M059J (cell line): ENCODE data around the gene BDKRB1. TPM values are rescaled to one million over a fixed set of nuclear protein-coding genes. Genes with fewer than 3 reads are reported as not detected.
A peak's percentile ranks its signal among the peaks of the same experiment; 100 is the strongest.

Source experiments
- DNase-seq: peaks from one replicate; pipeline ENCODE4 v3.0.0-alpha.2; 2012; ENCODE audit warnings: low read depth
- total RNA-seq: library from RNA; depleted of rRNA; stranded (reverse); fragments of >200 nt; shearing (Covaris generic); gene quantifications from 2 replicates; pipeline ENCODE4 v1.2.3, GENCODE V29; 2014; rRNA removed

Gene BDKRB1
- 0.10 and 1.7 TPM in 2 replicates for total RNA-seq

DNA sequence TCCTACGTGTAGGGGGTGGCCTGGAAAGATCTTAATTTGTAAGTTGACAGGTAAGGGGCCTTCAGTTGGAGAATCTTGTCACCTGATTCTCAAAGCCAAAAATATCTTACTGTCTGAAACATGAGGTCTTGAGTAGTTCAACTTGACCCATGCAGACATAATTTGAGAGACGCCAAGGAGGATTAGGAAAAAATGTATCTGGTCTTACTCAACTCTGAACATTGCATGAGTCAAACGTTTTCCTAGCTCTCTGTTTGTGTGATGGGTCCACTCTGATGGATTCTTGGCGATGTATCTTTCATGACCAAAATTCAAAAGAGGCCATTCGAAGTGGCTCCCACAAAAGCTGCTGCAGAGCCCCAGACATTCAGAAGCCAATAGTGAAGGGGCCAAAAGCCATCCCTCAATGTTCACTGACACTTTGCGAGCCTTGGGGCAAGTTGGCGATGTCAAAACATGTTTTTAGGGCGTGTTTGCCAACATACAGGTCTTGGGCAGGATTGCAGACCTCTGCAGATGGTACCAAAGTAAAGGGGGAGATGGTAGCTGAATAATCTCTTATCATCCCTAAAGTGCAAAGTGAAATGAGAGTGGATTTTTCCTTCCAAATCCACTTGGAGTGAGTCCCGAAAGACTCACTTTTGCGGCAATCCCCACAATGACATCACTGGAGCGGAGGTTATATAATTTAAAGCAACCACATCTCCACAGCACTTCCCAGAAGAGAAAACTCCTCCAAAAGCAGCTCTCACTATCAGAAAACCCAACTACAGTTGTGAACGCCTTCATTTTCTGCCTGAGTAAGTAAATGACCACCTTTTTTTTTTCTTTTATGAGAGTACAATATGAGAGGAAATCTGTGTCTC lies at the start of gene BDKRB1:
Gene BDKRB1 (plus strand): TSS at position 710 of the 866 bp plus-strand sequence. CDS start 7,473 bp downstream, outside the sequence.
- peak; percentile 73 for DNase-seq

DNA sequence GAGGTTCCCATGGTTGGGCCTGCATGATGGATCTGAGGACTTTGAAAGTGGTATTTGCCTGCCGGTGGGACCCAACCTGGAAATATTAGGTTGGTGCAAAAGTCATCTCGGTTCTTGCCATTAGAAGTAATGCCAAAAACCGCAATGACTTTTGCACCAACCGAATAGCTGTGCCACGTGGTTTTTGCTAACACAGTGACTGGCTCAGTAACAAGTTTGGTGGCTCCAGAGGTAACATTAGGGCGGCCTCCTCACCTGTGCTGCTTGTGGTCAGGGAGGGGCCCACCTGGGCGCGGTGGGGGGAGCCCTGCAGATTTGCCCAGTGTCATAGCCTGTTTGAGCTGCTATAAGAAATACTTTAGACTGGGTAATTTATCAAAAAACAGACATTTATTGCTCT lies 49.5 kb upstream of the BDKRB1 start:
- DNase-seq: no peak

DNA sequence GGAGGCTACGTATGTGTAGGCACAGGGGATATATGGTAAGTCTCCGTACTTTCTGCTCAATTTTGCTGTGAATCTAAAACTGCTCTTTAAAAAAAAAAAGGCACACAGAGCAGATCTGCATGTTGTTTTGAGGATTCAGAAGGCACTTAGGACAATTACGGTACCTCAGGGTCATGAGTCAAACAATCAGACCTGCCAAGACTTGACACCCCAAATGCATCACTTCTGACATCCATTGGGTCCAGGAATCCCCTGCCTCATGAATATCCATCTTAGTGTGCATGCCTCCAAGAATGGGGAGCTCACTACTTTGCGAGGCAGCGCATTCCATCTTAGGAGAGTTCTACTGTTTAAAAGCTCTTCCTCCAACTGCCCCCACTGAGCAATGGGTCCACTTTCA lies 48.3 kb upstream of the BDKRB1 start:
- DNase-seq: no peak

DNA sequence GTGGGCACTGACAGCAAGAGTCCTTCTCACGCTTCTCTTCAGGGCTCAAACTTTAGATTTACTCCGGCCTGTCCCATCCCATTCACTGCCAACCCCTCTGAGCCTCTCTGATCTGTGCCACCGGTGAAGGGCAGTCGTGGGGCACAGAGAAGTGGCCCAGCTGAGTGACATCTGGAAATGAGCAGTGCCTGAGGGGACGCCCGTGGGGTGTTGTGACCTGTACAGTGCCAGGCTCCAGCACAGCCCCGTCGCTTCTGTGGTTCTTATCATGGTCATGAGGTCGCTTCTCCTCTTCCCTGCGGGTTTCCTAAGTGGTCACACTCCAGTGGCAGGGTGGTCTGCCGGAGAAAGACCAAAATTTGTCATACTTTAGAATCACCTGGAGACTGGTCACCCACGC lies 47.3 kb upstream of the BDKRB1 start:
- DNase-seq: no peak

DNA sequence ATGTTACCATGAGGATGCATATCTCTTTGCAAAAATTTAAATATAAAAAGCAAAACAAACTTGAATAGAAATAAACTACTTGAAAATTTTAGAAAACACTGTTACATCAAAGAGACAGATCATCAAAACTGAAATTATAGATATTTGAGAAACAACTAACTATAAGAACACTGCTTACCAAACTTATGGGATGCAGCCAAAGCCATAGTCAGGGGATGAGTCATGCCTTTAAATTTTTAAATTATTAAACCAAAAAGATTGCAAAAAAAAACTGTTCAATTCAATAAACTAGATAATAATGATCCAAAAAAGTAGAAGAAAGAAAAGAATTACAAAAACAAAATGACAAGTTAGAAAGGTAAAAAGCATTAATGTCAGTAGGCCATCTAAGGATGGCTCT lies 43.9 kb upstream of the BDKRB1 start:
- no peak for DNase-seq

DNA sequence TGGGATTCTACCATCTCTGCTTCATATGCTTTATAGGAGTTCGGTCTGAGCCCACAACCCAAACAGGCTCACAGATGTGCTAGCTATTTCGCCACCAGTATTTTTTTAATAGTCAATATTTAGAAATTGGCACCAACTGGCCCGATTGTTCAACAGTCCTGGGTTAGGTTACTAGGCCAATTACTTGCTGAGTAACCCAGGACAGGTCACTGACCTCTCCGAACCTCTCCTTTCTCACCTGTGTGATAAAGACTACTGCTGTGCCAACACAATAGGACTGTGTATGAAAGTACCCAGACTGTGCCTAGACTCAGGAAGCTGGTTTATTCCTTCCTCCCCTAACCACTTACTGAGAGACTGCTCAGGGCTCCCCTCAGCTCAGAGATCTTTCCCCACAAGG lies 43.1 kb upstream of the BDKRB1 start:
- no peak for DNase-seq

DNA sequence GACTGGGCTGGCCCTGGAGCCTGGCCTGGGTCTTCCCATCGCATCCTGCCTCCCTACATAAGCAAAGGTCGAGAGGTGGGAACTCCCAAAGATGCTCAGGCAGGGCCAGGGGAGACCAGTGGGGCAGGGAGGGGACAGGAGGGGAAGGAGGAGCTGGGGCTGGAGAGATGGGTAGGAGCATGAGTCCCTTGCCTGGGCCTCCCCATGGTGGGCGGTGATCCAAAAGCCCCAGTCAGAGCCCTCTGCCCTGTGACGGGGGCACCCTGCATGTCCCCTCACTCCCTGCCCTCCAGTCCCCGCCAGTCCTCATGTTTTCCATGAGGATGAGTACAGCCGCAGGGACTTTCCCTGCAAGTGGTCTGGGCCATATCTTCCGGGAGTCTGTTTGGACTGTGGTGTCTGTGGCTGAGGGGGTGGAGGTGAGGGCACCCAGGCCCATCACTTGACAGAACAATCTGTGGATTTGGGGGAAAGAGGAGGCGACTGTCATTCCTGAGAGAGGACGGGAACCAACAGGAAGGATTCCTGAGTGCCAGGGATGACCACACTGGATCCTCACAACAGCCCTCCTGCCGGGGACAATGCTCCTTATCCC lies 42.0 kb upstream of the BDKRB1 start:
- no peak for DNase-seq

DNA sequence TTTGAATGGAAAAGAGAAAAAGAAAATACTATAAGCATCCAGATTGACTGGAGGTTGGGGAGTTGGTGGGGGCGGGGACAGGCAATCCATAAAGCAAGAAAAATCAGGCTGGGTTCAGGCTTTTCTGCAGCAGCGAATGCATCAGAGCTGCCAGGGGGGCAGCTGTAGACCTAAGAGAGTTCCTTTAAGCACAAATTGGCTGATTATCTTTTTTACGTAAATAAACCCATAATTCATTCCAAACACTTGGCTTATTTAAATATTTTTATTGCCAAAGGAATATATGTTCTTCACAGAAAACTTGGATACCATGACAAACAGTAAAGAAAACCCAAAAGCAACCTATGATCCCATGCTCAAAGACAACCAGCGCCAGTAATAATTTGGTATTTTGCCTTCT lies 41.2 kb upstream of the BDKRB1 start:
- DNase-seq: no peak

DNA sequence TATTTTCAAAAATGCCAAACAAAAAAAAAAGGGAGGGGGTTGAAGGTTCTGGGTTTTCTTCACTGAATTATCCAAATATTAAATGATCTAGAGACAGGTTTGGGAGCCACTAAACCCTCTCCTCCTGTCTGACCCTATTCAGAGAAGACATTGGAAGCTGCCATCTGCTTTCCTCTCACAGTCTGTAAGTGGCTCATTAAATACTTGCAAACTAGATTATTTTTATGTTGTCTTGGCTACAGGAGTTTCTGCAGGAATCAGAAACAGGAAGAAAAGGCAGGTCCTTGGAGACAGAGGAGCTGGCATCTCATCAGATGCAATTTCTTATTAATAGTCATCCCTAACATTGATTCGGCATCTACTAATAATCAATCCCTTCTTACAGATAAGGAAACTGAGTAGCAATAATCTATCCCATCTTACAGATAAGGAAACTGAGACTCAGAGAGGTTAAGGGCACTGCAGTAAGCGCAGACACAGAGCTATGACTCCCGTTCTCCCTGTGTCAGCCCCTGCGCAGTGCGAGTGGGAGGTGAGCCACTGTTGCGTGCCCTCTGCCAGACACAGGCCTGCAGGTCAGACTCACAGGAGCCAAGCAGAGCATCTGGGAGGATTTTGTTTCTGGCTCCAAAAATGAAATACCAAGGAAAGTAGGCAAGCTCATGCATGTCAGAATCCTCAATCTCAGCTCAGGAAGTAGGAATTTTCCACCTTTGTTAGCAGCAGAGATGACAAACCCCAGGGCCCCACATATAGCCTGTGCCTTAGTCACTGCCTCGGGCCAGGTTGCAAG lies 40.4 kb upstream of the BDKRB1 start:
- DNase-seq: no peak

DNA sequence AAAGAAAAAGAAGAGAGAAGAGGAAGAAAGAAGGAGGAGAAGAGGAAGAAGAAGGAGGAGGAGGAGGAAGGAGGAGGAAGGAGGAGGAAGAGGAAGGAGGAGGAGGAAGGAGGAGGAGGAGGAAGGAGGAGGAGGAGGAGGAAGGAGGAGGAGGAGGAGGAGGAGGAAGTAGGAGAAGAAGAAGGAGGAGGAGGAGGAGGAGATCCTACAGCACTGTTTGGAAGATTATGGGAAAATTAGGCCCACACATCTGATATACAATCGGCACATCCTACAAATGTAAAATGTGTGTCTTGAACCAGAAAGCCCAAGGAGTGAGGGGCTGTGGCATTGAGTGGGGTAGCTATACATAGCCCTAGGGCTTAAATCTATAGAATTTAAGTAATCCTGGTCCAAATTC lies 39.4 kb upstream of the BDKRB1 start:
- no peak for DNase-seq

DNA sequence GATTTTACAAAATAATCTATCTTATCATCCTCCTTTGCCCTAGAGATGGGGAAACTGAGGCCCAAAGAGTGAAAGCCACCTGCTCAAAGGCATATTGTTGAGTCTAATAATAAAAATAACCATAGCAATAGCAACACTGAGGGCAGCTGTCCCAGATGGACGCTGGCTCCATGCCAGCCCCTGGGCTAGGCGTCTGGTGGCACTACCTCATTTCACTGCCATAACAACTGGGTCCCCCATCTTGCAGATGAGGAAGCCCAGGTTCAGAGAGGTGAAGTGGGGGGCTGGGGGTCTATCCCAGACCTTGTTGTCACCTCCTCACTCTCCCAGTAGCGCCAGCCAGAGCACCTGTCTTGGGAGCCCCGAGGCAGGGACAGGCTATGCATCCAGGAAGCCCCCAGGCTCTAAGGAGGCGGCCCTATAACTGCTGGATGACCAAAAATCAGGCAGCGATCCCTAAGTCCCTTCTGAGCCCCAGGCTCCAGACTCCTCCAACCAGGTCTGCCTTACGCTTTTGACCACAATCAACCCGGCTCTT lies 38.6 kb upstream of the BDKRB1 start:
- DNase-seq: no peak

DNA sequence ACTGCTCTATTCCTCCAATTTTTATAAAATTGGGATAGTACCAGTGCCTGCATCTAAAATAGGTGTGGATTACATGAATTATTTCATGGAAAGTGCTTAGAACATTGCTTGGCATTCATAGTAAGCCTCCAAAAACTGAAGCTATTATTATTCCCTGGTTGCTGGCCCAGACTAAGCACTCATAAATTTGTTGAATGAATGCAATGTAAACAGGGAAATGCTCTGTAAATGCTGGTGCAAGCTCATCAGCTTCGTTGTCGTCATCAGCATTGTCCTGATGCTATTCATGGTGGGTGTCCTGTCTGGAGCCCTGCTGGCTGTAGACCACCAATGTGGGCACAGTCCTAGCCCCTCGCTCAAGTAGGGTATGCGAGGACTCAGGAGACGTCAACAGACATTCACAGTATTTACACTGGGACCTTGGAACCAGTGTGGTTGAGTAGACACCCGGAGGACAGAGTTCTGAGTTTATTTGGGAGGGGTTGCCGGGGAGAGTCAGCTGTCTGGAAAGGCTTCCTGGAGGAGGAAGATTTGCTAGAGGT lies 34.8 kb upstream of the BDKRB1 start:
- DNase-seq: no peak

DNA sequence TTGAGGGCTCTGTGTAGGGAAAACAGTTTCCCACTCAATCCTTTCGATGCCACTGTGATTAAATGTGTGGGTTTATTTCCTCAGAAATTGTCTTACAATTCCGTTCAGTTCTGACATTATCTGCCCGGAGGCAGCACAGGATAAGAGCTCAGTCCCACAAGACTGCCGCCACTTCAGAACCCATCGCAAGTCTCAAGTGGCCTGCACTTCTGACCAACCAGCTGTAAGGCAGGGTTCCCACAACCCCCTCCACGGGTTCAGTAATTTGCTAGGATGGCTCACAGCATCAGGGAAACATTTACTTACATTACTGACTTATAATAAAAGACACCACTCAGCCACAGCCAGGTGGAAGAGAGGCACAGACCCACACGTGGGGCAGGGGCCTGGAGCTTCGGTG lies 34.2 kb upstream of the BDKRB1 start:
- DNase-seq: no peak

DNA sequence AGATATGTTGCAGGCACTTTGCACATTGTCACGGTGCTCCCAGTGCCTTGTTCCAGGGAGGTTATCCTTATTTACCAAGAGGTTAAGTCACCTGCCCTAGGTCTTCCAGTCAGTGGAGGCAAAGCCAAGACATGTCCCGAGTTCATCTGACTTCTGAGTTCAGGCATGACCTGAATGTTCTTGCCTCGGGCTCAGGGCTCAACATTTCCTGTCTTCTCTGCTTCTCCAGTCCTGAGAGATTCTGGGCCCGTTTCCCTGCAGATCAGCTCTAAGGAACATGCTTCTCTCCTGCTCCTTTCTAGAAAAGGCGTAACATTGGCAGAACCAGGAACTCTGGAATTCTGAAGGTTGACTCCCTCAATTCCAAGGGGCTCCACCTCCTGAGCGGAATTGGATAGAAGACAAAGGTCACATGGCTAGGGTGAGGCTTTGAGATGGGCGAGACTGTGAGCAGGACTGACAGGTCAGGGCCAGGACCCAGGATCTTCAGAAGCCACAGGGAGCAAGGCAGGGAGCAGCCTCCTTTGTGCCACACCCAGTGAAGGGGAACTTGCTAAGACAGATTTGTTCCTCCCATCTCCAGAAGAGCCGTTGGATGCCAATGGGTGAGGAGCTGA lies 31.4 kb upstream of the BDKRB1 start:
- DNase-seq: no peak

DNA sequence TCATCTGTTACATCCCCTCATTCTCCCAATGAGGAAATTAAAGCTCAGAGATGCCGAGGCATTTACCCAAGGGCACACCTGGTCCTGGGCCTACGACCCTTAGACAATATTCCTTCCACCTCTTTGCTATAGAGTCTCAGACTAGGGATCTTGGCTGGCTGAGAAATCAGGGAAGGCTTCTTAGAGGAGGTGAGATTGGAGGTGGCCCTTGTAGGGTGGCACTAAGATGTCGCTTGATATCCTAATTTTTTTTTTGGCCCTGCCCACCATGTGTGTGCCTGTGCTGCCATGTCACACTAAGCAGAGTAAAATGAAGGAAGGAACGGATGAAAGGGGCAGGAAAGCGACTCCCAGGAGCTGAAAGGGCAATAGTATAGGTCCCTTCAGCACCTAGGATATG lies 30.8 kb upstream of the BDKRB1 start:
- no peak for DNase-seq

DNA sequence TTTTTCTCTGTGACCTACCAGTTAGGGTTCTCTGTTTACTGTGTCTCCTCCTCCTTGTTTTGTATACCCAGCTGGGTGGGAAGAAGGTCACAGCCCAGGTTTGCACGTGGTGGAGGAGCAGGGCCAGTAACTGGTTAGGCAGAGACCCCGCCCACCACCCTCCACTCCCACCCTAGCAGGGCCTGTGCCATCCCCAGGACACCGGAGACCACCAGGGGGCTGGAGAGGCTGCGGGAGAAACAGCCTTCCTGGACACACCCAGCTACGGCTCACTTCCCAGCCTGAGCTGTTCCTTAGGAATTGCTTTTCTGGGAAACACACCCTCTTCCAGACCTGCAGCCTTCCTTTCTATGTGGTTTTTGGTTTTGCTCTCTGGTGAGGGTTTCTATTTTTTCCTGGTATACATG lies 30.3 kb upstream of the BDKRB1 start:
- DNase-seq: peak; percentile 50

DNA sequence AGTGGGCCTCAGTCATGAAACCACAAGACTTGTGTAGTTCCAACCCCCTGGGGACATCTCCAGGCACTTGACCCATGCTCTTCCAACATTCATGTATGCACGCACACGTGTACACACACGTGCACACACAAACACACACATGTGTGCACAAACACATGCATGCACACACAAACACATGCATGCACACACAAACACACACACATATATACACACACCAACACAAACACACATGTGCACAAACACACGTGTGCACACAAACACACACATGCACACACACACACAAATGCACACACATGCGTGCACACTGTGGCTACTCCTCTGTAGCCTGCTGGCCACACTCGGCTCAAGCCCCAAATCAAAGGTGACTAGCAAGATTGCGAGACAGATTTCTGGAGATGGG lies 28.6 kb upstream of the BDKRB1 start:
- no peak for DNase-seq

DNA sequence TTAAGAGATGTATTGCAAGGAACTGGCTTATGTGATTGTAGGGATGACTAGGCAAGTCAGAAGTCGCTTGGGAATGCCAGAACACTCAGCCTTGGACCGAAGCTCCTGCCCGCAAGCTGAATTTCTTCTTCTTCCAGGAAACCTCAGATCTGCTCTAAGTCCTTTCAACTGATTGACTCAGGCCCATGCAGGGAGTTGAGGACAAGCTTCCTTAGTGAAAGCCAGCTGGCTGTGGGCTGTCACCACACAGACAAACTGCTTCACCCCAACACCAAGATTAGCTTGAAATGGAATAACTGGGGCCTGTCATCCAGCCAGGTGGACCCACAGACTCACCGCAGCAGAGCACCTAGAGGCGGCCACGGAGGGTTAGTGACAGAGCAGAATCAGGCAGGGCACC lies 26.7 kb upstream of the BDKRB1 start:
- DNase-seq: no peak

DNA sequence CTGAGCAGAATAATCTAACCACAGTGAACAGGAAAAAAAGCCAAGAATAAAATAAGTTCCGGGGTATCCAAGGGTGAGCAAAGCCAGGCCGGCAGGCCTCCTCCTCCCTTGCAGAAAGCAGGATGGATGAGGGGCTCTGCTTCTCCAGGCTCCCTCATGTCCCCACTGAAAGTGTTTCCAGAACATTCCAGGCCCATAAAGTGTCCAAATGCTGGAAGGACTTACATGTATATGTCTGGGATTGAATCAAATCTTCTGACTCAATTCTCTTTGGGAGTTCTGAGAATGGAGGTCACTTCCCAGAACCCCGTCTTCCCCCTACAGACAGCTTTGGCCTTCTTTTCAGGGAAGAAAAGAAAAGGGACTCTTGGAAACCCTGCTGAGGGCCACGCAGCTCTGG lies 25.0 kb upstream of the BDKRB1 start:
- no peak for DNase-seq

DNA sequence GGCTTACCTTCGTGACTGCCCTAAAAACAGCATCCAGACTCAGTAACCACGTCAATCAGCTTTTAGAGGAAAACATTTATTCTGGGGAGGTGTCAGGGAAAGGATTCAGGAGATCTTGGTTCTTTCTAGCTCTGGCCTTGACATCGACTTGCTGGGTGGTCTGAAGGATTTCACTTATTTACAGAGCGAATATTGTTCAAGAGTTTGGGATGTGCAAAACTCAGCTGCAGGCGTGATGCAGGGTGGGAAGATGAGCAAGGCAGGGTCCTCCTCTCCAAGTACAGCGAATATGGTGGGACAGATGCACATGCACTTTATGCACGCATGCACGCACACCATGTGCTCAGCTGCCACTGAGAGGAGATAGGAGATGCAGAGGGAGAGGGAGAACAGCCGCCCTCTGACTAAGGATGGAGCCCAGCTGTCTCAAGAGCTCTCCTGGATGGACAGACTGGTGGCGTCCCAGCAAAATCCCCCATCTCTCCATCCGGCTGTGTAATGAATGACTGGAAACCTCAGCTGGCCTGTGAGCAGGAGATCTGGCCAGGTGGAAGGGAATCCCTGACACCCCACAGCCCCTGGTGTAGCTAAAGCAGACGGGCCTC lies 24.4 kb upstream of the BDKRB1 start:
- no peak for DNase-seq

DNA sequence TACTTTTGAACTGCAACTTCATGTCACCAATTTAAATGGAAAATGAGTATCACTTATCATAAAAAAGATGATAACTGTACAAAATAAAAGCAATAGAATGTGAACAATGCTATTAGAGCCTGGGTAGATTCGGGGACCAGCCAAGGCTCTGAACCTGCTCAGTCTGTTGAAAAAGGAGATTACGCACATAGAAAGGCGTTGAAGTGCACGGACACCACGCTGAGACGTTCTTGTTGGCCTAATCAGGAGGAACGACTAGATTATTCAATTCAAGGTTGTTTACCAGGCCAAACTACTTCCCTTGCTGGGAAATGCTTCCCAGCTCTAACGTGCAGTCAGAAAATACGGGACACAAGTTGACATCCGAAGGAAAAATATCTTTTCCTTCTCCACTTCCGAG lies 23.5 kb upstream of the BDKRB1 start:
- DNase-seq: no peak
